Duodenal mucosa (tissue), 2 donors: ENCODE measurements around the gene TCTN1.

ENCODE experiments used
- H3K27ac ChIP-seq: one replicate; pipeline ENCODE4 v1.7.0; 2013; ENCODE audit warnings: low read depth, low read length
- H3K27me3 ChIP-seq, 2 donors: one replicate each; pipeline ENCODE4 v1.7.0; 2013; ENCODE audit warnings: low read length in 2 of 2, control low read depth in 1 of 2; ENCODE audit not compliant: insufficient read depth in 2 of 2, control insufficient read depth in 1 of 2
- H3K36me3 ChIP-seq, 2 donors: one replicate each; pipeline ENCODE4 v1.7.0; 2013; ENCODE audit warnings: low read length in 2 of 2, control low read depth in 1 of 2; ENCODE audit not compliant: insufficient read depth in 2 of 2, control insufficient read depth in 1 of 2
- H3K4me1 ChIP-seq, 2 donors: one replicate each; pipeline ENCODE4 v1.7.0; 2013; ENCODE audit warnings: low read length in 2 of 2, control low read depth in 1 of 2; ENCODE audit not compliant: insufficient read depth in 2 of 2, control insufficient read depth in 1 of 2
- H3K4me3 ChIP-seq, 2 donors: one replicate each; pipeline ENCODE4 v1.7.0; 2013; ENCODE audit warnings: low read length in 2 of 2, low read depth in 1 of 2
- H3K9ac ChIP-seq, 2 donors: one replicate each; pipeline ENCODE4 v1.7.0; 2013; ENCODE audit warnings: low read length in 2 of 2, low read depth in 1 of 2
- H3K9me3 ChIP-seq, 2 donors: one replicate each; pipeline ENCODE4 v1.7.0; 2013; ENCODE audit warnings: low read length in 2 of 2, control low read depth in 1 of 2; ENCODE audit not compliant: control insufficient read depth in 1 of 2

TCTN1 gene

DNA sequence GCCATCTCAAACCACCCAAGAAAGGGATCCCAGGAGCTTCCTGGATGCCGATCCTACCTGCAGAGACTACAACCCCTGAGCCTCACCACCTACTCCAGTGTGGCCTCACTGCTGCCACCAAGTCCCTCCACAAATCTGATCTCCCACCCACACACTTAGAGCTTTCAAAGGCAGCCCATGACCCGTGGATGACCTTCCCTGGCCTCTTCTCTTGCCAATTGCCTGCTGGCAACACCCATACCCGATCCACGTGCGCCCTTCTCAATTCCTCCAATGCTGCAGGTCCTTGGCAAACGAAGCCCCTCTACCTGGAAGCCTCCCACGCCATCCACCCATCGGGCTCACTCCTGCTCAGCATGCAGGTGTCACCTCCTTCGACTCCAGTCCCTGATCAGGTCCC, 44.3 kb downstream of the TCTN1 start:
- H3K27me3 ChIP-seq, result no peaks in the 10 kb centered on the region
- H3K4me1 ChIP-seq, result peaks cover 3% of the 10 kb centered on the region in 2 donors
- no peak overlapping the region for H3K9ac ChIP-seq
- no peak overlapping the region for H3K4me3 ChIP-seq
- H3K9me3 ChIP-seq, result no peaks in the 10 kb centered on the region
- H3K36me3 ChIP-seq, result no peaks in the 10 kb centered on the region
- H3K27ac ChIP-seq, result no peak overlapping the region

- no peak overlapping the region for H3K27ac ChIP-seq
- H3K36me3 ChIP-seq, result no peaks in the 10 kb centered on the region
- no peaks in the 10 kb centered on the region for H3K27me3 ChIP-seq
- H3K9me3 ChIP-seq, result no peaks in the 10 kb centered on the region
- H3K4me3 ChIP-seq, result no peak overlapping the region
- peaks cover 3% of the 10 kb centered on the region in 2 donors for H3K4me1 ChIP-seq
- no peak overlapping the region for H3K9ac ChIP-seq
These were observed 44.9 kb downstream of the TCTN1 start for GRCh38 chr12:110658878-110659277.

DNA sequence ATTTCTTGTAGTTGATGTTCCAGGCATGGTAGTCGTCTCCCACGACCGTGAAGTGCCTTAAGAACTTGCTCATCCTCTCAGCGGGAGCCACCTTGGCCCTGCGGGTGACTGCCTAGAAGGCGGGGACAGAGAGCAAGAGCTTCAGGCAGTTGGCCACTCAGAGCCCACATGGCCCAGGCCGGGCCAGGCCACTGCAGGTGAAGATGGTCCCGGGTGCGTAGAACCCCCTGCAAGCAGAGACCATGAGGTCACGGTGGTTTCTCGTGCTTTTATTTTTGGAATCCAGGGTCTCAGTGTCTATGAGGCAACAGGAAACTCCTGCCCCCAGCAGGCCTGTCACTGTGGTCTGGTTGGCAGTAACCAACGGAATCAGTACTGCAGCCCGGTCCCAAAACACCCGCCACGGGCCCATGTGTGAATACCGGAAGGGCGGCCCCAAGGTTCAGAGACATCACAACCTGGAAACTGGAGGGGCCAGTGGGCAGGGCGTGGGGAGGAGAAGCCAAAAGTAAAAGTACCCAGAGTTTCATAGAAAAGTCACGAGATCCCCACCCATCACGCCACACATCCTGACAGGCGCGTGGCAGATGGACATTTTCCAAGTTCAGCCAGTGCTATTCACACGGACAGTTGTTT, 47.5 kb downstream of the TCTN1 start:
- no peak overlapping the region for H3K27ac ChIP-seq

GRCh38 chr12:110666892-110667291, 53.0 kb downstream of the TCTN1 start:
- Histone ChIP-seq H3K9me3 (no peaks in the 10 kb centered on the region), H3K27me3 (no peaks in the 10 kb centered on the region), H3K9ac (no peak overlapping the region), H3K4me1 (peaks cover 0 to 1% of the 10 kb centered on the region in 2 donors), H3K36me3 (no peaks in the 10 kb centered on the region), H3K4me3 (no peak overlapping the region), H3K27ac (no peak overlapping the region)

More for the DNA sequence above, 47.5 kb downstream of the TCTN1 start:
- Histone ChIP-seq H3K4me3 (no peak overlapping the region), H3K4me1 (peaks cover 3% of the 10 kb centered on the region in 2 donors), H3K9me3 (no peaks in the 10 kb centered on the region), H3K36me3 (no peaks in the 10 kb centered on the region), H3K27me3 (no peaks in the 10 kb centered on the region), H3K9ac (no peak overlapping the region)

DNA sequence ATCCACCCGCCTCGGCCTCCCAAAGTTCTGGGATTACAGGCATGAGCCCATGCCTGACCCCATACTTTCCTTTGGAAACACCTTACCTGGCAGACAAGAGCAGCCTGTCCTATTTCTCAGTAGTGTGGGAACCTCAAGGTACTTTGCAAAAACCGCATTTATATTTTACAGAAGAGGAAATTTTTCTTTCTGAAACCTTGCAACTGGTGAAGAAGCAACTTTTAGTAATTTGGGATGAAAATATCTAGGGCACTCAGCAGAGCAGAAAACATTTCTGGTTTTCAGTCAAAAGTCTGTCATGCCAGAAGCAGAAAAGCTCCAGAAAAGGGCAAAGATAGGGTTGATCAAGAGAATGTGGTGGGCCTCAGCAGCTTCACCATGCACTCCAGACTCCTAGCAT, 53.7 kb downstream of the TCTN1 start:
- Histone ChIP-seq H3K9ac (no peak overlapping the region), H3K4me3 (no peak overlapping the region), H3K27me3 (no peaks in the 10 kb centered on the region), H3K27ac (no peak overlapping the region), H3K9me3 (no peaks in the 10 kb centered on the region), H3K36me3 (no peaks in the 10 kb centered on the region), H3K4me1 (no peaks in the 10 kb centered on the region)

- H3K9ac ChIP-seq, result no peak overlapping the region
- H3K27ac ChIP-seq, result no peak overlapping the region
These were observed 54.7 kb downstream of the TCTN1 start for GRCh38 chr12:110668480-110669192.

GRCh38 chr12:110669193-110669502, 55.2 kb downstream of the TCTN1 start:
- no peak overlapping the region for H3K27ac ChIP-seq
- H3K27me3 ChIP-seq, result no peaks in the 10 kb centered on the region
- H3K36me3 ChIP-seq, result no peaks in the 10 kb centered on the region
- H3K9ac ChIP-seq, result no peak overlapping the region
- H3K9me3 ChIP-seq, result no peaks in the 10 kb centered on the region
- no peaks in the 10 kb centered on the region for H3K4me1 ChIP-seq
- H3K4me3 ChIP-seq, result no peak overlapping the region

More at GRCh38 chr12:110668480-110669192, 54.7 kb downstream of the TCTN1 start:
- no peaks in the 10 kb centered on the region for H3K4me1 ChIP-seq
- H3K27me3 ChIP-seq, result no peaks in the 10 kb centered on the region
- H3K4me3 ChIP-seq, result no peak overlapping the region
- no peaks in the 10 kb centered on the region for H3K9me3 ChIP-seq
- H3K36me3 ChIP-seq, result no peaks in the 10 kb centered on the region

GRCh38 chr12:110670161-110670701, 56.3 kb downstream of the TCTN1 start:
- Histone ChIP-seq H3K4me1 (no peaks in the 10 kb centered on the region), H3K9ac (no peak overlapping the region), H3K27me3 (no peaks in the 10 kb centered on the region), H3K27ac (no peak overlapping the region), H3K36me3 (no peaks in the 10 kb centered on the region), H3K9me3 (no peaks in the 10 kb centered on the region), H3K4me3 (no peak overlapping the region)

DNA sequence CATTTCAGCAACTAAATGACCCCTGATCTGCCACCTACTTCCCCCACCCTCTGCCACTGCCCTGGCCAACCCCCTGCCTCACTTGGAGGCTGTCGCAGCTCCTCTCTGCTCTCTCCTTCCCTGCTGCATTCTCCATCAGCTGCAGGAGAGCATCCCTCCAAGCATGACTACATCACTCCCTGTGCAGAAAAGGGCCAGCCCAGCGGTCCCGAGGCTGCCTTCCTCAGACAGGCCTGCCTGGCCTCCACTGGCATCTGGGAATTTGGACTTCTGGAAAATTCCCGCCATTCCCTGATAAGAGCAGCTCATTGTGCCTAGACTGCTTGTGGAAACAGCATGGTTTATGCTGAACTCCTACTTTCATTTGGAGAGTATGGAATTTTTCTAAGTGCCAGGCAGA, 62.2 kb downstream of the TCTN1 start:
- Histone ChIP-seq H3K4me3 (no peak overlapping the region), H3K36me3 (no peaks in the 10 kb centered on the region), H3K27me3 (no peaks in the 10 kb centered on the region), H3K27ac (no peak overlapping the region), H3K9ac (no peak overlapping the region), H3K4me1 (peaks cover 0 to 12% of the 10 kb centered on the region in 2 donors), H3K9me3 (no peaks in the 10 kb centered on the region)

GRCh38 chr12:110677206-110677911, 63.4 kb downstream of the TCTN1 start:
- Histone ChIP-seq H3K27me3 (no peaks in the 10 kb centered on the region), H3K27ac (no peak overlapping the region), H3K9ac (no peak overlapping the region), H3K36me3 (no peaks in the 10 kb centered on the region), H3K4me1 (peaks cover 0 to 12% of the 10 kb centered on the region in 2 donors), H3K4me3 (no peak overlapping the region), H3K9me3 (no peaks in the 10 kb centered on the region)
